ENCODE results near the gene FOCAD.
A peak's percentile ranks its signal among the peaks of the same experiment; 100 is the strongest.
"Not testable (repeated sequence)": the region's sequence is repeated elsewhere in the genome, so short reads cannot be mapped to it uniquely, and the experiment has no call there.

Gene FOCAD

DNA sequence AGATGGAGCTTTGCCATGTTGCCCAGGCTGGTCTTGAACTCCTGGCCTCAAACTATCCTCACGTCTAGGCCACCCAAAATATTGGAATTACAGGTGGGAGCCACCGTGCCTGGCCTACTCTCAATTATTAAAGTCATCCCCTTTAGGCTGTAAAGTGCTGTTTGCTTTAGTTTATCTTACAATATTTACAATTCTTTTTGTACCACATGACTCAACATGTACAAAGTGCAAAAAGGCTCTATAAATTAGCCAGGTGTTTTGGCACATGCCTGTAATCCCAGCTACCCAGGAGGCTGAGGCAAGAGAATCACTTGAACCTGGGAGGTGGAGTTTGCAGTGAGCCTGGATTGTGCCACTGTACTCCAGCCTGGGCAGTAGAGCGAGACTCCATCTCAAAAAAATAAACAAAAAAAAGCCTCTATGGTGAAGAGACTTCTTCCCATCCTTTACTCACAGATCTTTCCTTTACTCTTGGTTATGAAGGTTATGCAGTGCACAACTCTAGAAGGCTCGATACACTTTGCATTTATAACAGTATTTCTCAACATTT lies 33.2 kb upstream of the FOCAD start:
- H3K9me3 ChIP-seq (ENCODE audit: control insufficient read depth, insufficient read depth, low read depth, low read length), result no peaks in the 10 kb centered on the region
- no peak overlapping the region for H3K4me3 ChIP-seq (ENCODE audit: low read depth, low read length)
- H3K9ac ChIP-seq (ENCODE audit: low read length), result no peak overlapping the region
- H3K27me3 ChIP-seq (ENCODE audit: control insufficient read depth, insufficient read depth, low read length), result no peaks in the 10 kb centered on the region
- no peaks in the 10 kb centered on the region for H3K36me3 ChIP-seq (ENCODE audit: control insufficient read depth, insufficient read depth, low read length)
- peaks cover 5% of the 10 kb centered on the region; the same call in 1 of the 2 replicates for H3K4me1 ChIP-seq (ENCODE audit: control insufficient read depth, insufficient read depth, low read length)
- no peak overlapping the region for H3K27ac ChIP-seq (ENCODE audit: low read depth, low read length)

DNA sequence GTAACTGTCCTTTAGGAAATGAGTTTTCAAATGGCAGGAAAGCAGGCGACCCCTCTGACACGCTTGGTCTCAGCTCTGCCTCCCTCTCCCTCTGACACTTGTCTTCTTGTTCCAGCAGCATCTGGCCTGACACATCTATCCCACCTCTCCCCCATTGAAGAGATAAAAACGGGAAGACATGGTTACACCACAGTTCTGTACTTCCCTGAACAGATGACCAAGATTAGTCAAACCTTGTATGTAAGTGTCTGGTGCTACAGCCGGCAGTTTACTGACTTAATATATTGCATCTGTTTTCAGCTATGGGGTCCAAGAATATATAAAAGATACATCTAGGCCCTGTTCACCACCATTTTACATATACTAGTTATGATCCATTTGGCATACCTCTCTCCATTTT lies 32.1 kb upstream of the FOCAD start:
- H3K9me3 ChIP-seq (ENCODE audit: control insufficient read depth, insufficient read depth, low read depth, low read length), result no peaks in the 10 kb centered on the region
- peaks cover 2% of the 10 kb centered on the region; the same call in 1 of the 2 replicates for H3K4me1 ChIP-seq (ENCODE audit: control insufficient read depth, insufficient read depth, low read length)
- no peak overlapping the region for H3K4me3 ChIP-seq (ENCODE audit: low read depth, low read length)
- H3K27me3 ChIP-seq (ENCODE audit: control insufficient read depth, insufficient read depth, low read length), result no peaks in the 10 kb centered on the region
- no peak overlapping the region for H3K9ac ChIP-seq (ENCODE audit: low read length)
- no peaks in the 10 kb centered on the region for H3K36me3 ChIP-seq (ENCODE audit: control insufficient read depth, insufficient read depth, low read length)
- H3K27ac ChIP-seq (ENCODE audit: low read depth, low read length), result no peak overlapping the region

DNA sequence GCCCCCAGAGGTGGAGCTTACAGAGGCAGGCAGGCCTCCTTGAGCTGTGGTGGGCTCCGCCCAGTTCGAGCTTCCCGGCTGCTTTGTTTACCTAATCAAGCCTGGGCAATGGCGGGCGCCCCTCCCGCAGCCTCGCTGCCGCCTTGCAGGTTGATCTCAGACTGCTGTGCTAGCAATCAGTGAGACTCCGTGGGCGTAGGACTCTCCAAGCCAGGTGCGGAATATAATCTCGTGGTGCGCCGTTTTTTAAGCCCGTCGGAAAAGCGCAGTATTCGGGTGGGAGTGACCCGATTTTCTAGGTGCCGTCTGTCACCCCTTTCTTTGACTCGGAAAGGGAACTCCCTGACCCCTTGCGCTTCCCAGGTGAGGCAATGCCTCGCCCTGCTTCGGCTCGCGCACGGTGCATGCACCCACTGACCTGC lies 25.8 kb upstream of the FOCAD start:
- H3K27me3 ChIP-seq (ENCODE audit: control insufficient read depth, insufficient read depth, low read length); H3K9me3 ChIP-seq (ENCODE audit: control insufficient read depth, insufficient read depth, low read depth, low read length); H3K36me3 ChIP-seq (ENCODE audit: control insufficient read depth, insufficient read depth, low read length): not testable (repeated sequence)
- H3K4me1 ChIP-seq (ENCODE audit: control insufficient read depth, insufficient read depth, low read length), result peaks cover 32% of the 10 kb centered on the region
- peak overlapping the region; percentile 63 for H3K9ac ChIP-seq (ENCODE audit: low read length)
- H3K4me3 ChIP-seq (ENCODE audit: low read depth, low read length), result peak overlapping the region; percentile 70
- H3K27ac ChIP-seq (ENCODE audit: low read depth, low read length), result peak overlapping the region; percentile 57

DNA sequence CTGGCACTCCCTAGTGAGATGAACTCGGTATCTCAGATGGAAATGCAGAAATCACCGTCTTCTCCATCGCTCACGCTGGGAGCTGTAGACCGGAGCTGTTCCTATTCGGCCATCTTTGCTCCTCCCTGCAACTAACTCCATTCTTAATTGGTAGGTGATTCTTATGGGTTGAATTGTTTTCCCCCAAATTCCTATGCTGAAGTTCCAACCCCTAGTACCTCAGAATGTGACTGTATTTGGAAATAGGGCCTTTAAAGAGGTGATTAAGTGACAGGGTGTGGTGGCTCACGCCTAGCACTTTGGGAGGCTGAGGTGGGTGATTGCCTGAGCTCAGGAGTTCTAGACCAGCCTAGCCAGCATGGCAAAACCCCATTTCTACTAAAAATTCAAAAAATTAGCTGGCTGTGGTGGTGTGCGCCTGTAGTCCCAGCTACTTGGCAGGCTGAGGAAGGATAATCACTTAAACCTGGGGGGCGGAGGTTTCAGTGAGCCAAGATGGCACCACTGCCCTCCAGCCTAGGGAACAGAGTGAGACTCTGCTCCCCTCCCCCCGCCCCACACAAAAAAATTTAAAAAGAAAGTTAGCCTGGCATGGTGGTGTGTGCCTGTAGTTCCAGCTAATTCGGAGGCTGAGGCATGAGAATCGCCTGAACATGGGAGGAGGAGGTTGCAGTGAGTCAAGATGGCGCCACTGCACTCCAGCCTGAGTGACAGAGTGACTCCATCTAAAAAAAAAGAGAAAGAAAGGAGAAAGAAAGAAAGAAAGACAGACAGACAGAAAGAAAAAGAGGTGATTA lies 25.2 kb upstream of the FOCAD start:
- Histone ChIP-seq H3K4me3 (ENCODE audit: low read depth, low read length) (peak overlapping the region; percentile 70), H3K4me1 (ENCODE audit: control insufficient read depth, insufficient read depth, low read length) (peaks cover 36% of the 10 kb centered on the region), H3K9me3 (ENCODE audit: control insufficient read depth, insufficient read depth, low read depth, low read length) (no peaks in the 10 kb centered on the region), H3K27me3 (ENCODE audit: control insufficient read depth, insufficient read depth, low read length) (no peaks in the 10 kb centered on the region), H3K36me3 (ENCODE audit: control insufficient read depth, insufficient read depth, low read length) (no peaks in the 10 kb centered on the region), H3K9ac (ENCODE audit: low read length) (peak overlapping the region; percentile 63), H3K27ac (ENCODE audit: low read depth, low read length) (peak overlapping the region; percentile 57)

DNA sequence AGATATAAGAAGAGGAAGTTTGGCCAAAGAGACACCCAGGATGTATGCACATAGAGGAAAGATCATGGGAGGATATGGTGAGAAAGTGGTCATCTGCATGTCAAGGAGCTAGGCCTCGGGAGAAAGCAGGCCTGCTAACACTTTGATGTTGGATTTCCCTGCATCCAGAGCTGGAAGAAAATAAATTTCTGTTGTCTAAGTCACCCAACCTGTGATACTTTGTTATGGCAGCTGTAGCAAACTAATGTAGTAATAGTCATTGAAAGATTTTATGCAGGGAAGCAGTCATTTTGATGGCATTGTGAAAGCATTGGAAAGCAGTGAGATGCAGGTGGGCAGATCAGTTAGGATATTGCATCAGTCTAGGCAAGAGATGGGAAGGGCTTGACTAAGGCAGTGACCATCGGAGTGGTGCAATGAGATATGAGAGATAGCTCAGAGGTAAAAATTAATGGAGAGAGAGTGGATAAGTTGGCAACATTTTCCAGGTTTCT lies 24.5 kb upstream of the FOCAD start:
- no peaks in the 10 kb centered on the region for H3K27me3 ChIP-seq (ENCODE audit: control insufficient read depth, insufficient read depth, low read length)
- H3K36me3 ChIP-seq (ENCODE audit: control insufficient read depth, insufficient read depth, low read length), result no peaks in the 10 kb centered on the region
- peaks cover 38% of the 10 kb centered on the region for H3K4me1 ChIP-seq (ENCODE audit: control insufficient read depth, insufficient read depth, low read length)
- no peaks in the 10 kb centered on the region for H3K9me3 ChIP-seq (ENCODE audit: control insufficient read depth, insufficient read depth, low read depth, low read length)
- H3K9ac ChIP-seq (ENCODE audit: low read length), result peak overlapping the region; percentile 63
- peak overlapping the region; percentile 70 for H3K4me3 ChIP-seq (ENCODE audit: low read depth, low read length)
- 0 out of 2 replicates have a peak overlapping the region, but pooled peaks have one; percentile 57 for H3K27ac ChIP-seq (ENCODE audit: low read depth, low read length)

DNA sequence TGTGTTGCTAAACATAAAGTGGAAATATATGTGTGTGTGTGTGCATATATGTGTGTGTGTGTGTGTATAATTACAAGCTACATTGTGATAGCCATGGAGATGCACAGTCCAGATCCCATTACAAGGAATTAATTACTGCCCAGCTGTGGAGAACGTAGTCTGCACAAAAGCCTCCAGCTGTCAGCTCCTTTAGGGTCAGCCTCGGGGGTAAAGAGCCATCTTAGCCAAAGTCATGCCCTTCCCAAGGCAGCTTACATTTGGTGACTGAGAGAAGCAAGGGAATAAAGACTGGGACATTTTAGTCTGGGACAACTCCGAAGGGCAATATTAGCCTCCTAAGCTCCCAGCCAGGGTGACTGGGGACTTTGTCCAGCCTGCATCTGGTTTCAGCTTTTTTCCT lies 21.9 kb upstream of the FOCAD start:
- Histone ChIP-seq H3K4me3 (ENCODE audit: low read depth, low read length) (0 out of 2 replicates have a peak overlapping the region, but pooled peaks have one; percentile 7), H3K9me3 (ENCODE audit: control insufficient read depth, insufficient read depth, low read depth, low read length) (no peaks in the 10 kb centered on the region), H3K4me1 (ENCODE audit: control insufficient read depth, insufficient read depth, low read length) (peaks cover 46% of the 10 kb centered on the region), H3K36me3 (ENCODE audit: control insufficient read depth, insufficient read depth, low read length) (no peaks in the 10 kb centered on the region), H3K27me3 (ENCODE audit: control insufficient read depth, insufficient read depth, low read length) (no peaks in the 10 kb centered on the region), H3K9ac (ENCODE audit: low read length) (no peak overlapping the region), H3K27ac (ENCODE audit: low read depth, low read length) (no peak overlapping the region)

DNA sequence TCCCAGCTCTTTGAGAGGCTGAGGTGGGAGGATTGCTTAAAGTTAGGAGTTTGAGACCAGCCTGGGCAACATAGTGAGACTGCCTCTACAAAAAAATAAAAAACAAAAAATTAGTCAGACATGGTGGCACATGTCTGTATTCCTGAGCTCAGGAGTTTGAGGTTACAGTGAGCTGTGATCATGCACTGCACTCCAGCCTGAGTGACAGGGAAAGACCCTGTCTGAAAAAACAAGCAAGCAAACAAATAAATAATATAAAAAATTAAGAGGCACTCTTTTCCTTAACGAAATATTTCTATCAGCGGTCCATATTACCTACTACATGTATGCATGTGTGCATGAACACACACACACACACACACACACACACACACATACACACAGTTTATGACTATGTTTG lies 20.9 kb upstream of the FOCAD start:
- H3K9ac ChIP-seq (ENCODE audit: low read length), result no peak overlapping the region
- no peaks in the 10 kb centered on the region for H3K27me3 ChIP-seq (ENCODE audit: control insufficient read depth, insufficient read depth, low read length)
- H3K4me1 ChIP-seq (ENCODE audit: control insufficient read depth, insufficient read depth, low read length), result peaks cover 46% of the 10 kb centered on the region
- no peak overlapping the region for H3K4me3 ChIP-seq (ENCODE audit: low read depth, low read length)
- H3K36me3 ChIP-seq (ENCODE audit: control insufficient read depth, insufficient read depth, low read length), result no peaks in the 10 kb centered on the region
- H3K27ac ChIP-seq (ENCODE audit: low read depth, low read length), result no peak overlapping the region
- H3K9me3 ChIP-seq (ENCODE audit: control insufficient read depth, insufficient read depth, low read depth, low read length), result no peaks in the 10 kb centered on the region

DNA sequence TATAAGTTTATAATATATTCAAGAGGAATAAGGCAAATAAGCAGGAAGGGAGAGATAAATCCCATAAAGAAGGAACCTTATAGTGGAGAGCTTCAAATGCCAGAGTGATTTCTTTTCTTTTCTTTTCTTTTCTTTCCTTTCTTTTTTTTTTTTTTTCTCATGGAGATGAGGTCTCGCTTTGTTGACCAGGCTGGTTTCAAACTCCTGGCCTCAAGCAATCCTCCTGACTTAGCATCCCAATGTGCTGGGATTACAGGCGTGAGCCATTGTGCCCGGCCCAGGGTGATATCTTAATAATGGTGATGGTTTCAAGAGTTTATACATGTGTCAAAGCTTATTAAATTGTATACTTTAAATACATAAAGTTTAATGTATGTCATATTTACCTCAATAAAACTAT lies 19.6 kb upstream of the FOCAD start:
- Histone ChIP-seq H3K9me3 (ENCODE audit: control insufficient read depth, insufficient read depth, low read depth, low read length) (no peaks in the 10 kb centered on the region), H3K4me3 (ENCODE audit: low read depth, low read length) (no peak overlapping the region), H3K36me3 (ENCODE audit: control insufficient read depth, insufficient read depth, low read length) (no peaks in the 10 kb centered on the region), H3K27me3 (ENCODE audit: control insufficient read depth, insufficient read depth, low read length) (no peaks in the 10 kb centered on the region), H3K9ac (ENCODE audit: low read length) (no peak overlapping the region), H3K4me1 (ENCODE audit: control insufficient read depth, insufficient read depth, low read length) (peaks cover 43% of the 10 kb centered on the region), H3K27ac (ENCODE audit: low read depth, low read length) (no peak overlapping the region)

DNA sequence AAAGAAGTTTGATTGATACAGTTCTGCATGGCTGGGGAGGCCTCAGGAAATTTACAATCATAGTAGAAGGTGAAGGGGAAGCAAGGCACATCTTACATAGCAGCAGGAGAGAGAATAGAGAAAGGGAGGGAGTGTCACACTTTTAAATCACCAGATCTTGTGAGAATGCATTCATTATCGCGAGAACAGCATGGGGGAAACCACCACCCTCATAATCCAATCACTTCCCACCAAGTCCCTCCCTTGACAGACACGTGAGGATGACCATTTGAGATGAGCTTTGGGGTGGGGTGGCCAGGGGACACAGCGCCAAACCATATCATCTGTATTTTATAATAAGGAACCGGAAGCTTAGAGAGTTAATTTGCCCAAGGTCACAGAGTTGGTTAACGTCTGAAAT lies 13.7 kb upstream of the FOCAD start:
- Histone ChIP-seq H3K9me3 (ENCODE audit: control insufficient read depth, insufficient read depth, low read depth, low read length) (no peaks in the 10 kb centered on the region), H3K36me3 (ENCODE audit: control insufficient read depth, insufficient read depth, low read length) (peaks cover 4% of the 10 kb centered on the region; the same call in 1 of the 2 replicates), H3K27ac (ENCODE audit: low read depth, low read length) (no peak overlapping the region), H3K4me3 (ENCODE audit: low read depth, low read length) (no peak overlapping the region), H3K27me3 (ENCODE audit: control insufficient read depth, insufficient read depth, low read length) (no peaks in the 10 kb centered on the region), H3K9ac (ENCODE audit: low read length) (no peak overlapping the region), H3K4me1 (ENCODE audit: control insufficient read depth, insufficient read depth, low read length) (no peaks in the 10 kb centered on the region; the same call in 1 of the 2 replicates)

DNA sequence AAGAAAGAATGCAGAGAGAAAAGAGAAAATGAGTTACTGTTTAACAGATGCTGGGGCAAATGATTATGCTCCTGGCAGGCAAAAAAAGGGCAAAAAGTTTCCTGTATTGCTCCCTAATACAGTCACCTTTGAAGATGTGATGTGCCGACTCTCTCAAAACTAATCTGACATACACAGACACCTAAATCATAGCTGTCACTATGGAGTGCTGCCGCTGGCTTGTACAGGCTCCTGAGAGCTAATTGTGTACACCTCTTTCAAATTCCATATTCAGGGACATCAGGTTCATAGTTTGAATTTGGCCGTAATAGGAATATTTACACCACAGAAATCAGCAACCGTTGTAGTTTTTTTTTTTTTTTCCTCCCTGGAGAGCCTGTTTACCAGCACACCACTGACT lies 12.4 kb upstream of the FOCAD start:
- Histone ChIP-seq H3K4me3 (ENCODE audit: low read depth, low read length) (no peak overlapping the region), H3K9ac (ENCODE audit: low read length) (no peak overlapping the region), H3K36me3 (ENCODE audit: control insufficient read depth, insufficient read depth, low read length) (peaks cover 4% of the 10 kb centered on the region; the same call in 1 of the 2 replicates), H3K27me3 (ENCODE audit: control insufficient read depth, insufficient read depth, low read length) (no peaks in the 10 kb centered on the region), H3K27ac (ENCODE audit: low read depth, low read length) (no peak overlapping the region), H3K4me1 (ENCODE audit: control insufficient read depth, insufficient read depth, low read length) (no peaks in the 10 kb centered on the region; the same call in 1 of the 2 replicates), H3K9me3 (ENCODE audit: control insufficient read depth, insufficient read depth, low read depth, low read length) (no peaks in the 10 kb centered on the region)

DNA sequence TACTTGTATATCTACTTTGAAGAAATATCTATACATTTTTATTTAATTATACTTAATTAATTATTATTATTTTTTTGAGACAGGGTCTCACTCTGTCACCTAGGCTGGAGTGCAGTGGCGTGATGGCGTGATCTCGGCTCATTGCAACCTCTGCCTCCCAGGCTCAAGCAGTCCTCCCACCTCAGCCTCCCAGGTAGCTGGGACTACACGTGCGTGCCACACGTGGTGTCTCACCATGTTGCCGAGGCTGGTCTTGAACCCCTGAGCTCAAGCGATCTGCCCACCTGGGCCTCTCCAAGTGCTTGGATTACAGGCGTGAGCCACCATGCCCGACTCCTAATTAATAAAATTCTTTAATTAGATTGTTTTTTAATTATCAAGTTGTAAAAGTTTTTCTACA lies 10.5 kb upstream of the FOCAD start:
- H3K4me1 ChIP-seq (ENCODE audit: control insufficient read depth, insufficient read depth, low read length); H3K9me3 ChIP-seq (ENCODE audit: control insufficient read depth, insufficient read depth, low read depth, low read length); H3K4me3 ChIP-seq (ENCODE audit: low read depth, low read length); H3K9ac ChIP-seq (ENCODE audit: low read length); H3K36me3 ChIP-seq (ENCODE audit: control insufficient read depth, insufficient read depth, low read length); H3K27ac ChIP-seq (ENCODE audit: low read depth, low read length); H3K27me3 ChIP-seq (ENCODE audit: control insufficient read depth, insufficient read depth, low read length): not testable (repeated sequence)
